Measurements from ENCODE around the gene GABRB1. TPM values are rescaled to one million over a fixed set of nuclear protein-coding genes. Genes with fewer than 3 reads are reported as not detected.

GABRB1 gene
- total and polyA plus RNA-seq, 2 of the 8 experiments (the other 6 are each of a cell fraction or from before 2014, with no cell fraction given), result 0.22 to 0.38 TPM

DNA sequence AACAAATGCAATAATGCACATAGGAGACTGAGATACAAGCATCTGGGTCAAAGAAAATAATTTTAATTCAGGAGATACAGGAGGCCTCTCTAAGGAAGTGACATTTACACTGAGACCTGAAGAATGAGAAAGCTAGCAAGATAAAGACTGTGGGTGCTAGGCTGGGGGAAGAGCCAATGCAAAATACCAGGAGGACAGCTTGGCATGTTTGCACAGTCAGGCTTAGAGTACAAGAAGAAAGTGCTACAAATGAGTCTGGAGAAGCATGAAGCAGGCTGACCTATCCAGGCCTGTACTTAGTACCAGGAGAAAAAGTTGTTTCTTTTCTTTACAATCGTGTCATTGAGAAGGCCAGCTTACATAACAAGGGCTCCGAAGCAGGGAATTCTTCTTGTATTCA, 56.9 kb downstream of the GABRB1 start:
- H3K4me3 ChIP-seq (ENCODE audit: extremely low read depth in 1 of 4, insufficient read depth in 2 of 4, low read depth in 3 of 4, low read length in 4 of 4), result no peak overlapping the region
- H3K56ac ChIP-seq (replicated peaks; ENCODE audit: insufficient read length, low read depth, low read length), result no peak overlapping the region
- no peak overlapping the region for H3K18ac ChIP-seq (ENCODE audit: extremely low read depth, low read length)
- H3K27me3 ChIP-seq (replicated peaks in 1 of 4; ENCODE audit: control insufficient read depth in 3 of 4, extremely low read depth in 1 of 4, insufficient read depth in 3 of 4, low read length in 3 of 4), result no peaks in the 10 kb centered on the region
- no peak overlapping the region for H4K91ac ChIP-seq (replicated peaks; ENCODE audit: insufficient read length, low read length)
- H2BK5ac ChIP-seq (ENCODE audit: low read depth, low read length), result no peak overlapping the region
- FAIRE-seq, result no peak
- no peaks in the 10 kb centered on the region for H3K23me2 ChIP-seq (ENCODE audit: low read depth, low read length)
- 76% methylated on average over 2 of the region's 2 CpGs; no CpG with 5 or more reads in 1 of the 2 experiments for WGBS, 2 experiments (ENCODE audit: extremely low coverage in 1 of 2, insufficient coverage in 1 of 2, insufficient read length in 1 of 2, insufficient replicate concordance in 2 of 2, low coverage in 1 of 2, low lambda C conversion rate in 2 of 2, missing lambda C conversion rate in 1 of 2)
- H3K36me3 ChIP-seq (ENCODE audit: control insufficient read depth in 2 of 4, insufficient read depth in 4 of 4, low read length in 3 of 4), result no peaks in the 10 kb centered on the region
- H2BK12ac ChIP-seq (ENCODE audit: low read depth, low read length), result no peak overlapping the region
- H3K9me3 ChIP-seq (ENCODE audit: insufficient read depth in 2 of 2, low read depth in 1 of 2, low read length in 1 of 2), result no peaks in the 10 kb centered on the region
- H3K23ac ChIP-seq (ENCODE audit: insufficient read length), result no peak overlapping the region
- no peak overlapping the region for H4K8ac ChIP-seq (ENCODE audit: extremely low read depth, insufficient read depth, low read length)
- H3K4me2 ChIP-seq (ENCODE audit: insufficient read depth in 1 of 2, low read depth in 2 of 2, low read length in 2 of 2), result no peak overlapping the region
- no peak overlapping the region for H4K5ac ChIP-seq (ENCODE audit: insufficient read length, low read depth, low read length)
- no peak overlapping the region for H3K14ac ChIP-seq (ENCODE audit: insufficient read length)
- POLR2A ChIA-PET (ENCODE audit: partially characterized antibody), result interaction anchor here (0.7 kb wide), 1 partner anchor 22 kb away, joined by 3 read pairs; no protein-coding TSS in a partner anchor
- no peaks in the 10 kb centered on the region for H3K79me2 ChIP-seq (ENCODE audit: control insufficient read depth in 1 of 2, insufficient read depth in 2 of 2, low read length in 2 of 2)
- H2BK15ac ChIP-seq (ENCODE audit: low read length), result no peak overlapping the region
- H3K79me1 ChIP-seq (ENCODE audit: low read depth, low read length), result no peaks in the 10 kb centered on the region
- no peak for DNase-seq (ENCODE audit: low read depth in 1 of 2, low spot score in 2 of 2)
- no peak overlapping the region for H2AK5ac ChIP-seq (ENCODE audit: low read depth, low read length)
- no peak overlapping the region for H3K4ac ChIP-seq (replicated peaks; ENCODE audit: insufficient read length, low read depth, low read length)
- H2AFZ ChIP-seq (ENCODE audit: low read length), result peak overlapping the region; percentile 65; the same call in 1 of the 2 replicates
- H3K27ac ChIP-seq (ENCODE audit: low read depth, low read length), result no peak overlapping the region
- no peak overlapping the region for H2BK20ac ChIP-seq (ENCODE audit: low read length)
- H2BK120ac ChIP-seq (replicated peaks; ENCODE audit: low read depth, low read length), result peak overlapping the region; percentile 38
- H3K4me1 ChIP-seq (replicated peaks in 1 of 4; ENCODE audit: control insufficient read depth in 3 of 4, insufficient read depth in 4 of 4, low read length in 3 of 4), result no peaks in the 10 kb centered on the region
- H4K20me1 ChIP-seq (replicated peaks in 1 of 2; ENCODE audit: control insufficient read depth in 1 of 2, insufficient read depth in 2 of 2, low read length in 2 of 2), result no peaks in the 10 kb centered on the region
- no peak overlapping the region for H3K9ac ChIP-seq (replicated peaks in 1 of 4; ENCODE audit: extremely low read depth in 1 of 4, low read depth in 3 of 4, low read length in 3 of 4)
- CTCF ChIA-PET (ENCODE audit: partially characterized antibody), result interaction anchor here (0.9 kb wide), 1 partner anchor 29 kb away, joined by 3 read pairs; no protein-coding TSS in a partner anchor
- TF ChIP-seq SIRT6 (IDR thresholded peaks at IDR 0.05; ENCODE audit: low read length) (no peak), JUN (IDR thresholded peaks at IDR 0.05; ENCODE audit: low read depth, low read length) (no peak), KDM5A (IDR thresholded peaks at IDR 0.05; ENCODE audit: low read length) (no peak), SP4 (IDR thresholded peaks at IDR 0.05; ENCODE audit: low read length) (no peak), SUZ12 (IDR thresholded peaks at IDR 0.05; ENCODE audit: low read length) (no peak), TBP (IDR thresholded peaks at IDR 0.05; ENCODE audit: low read depth, low read length) (no peak), RXRA (IDR thresholded peaks at IDR 0.05; ENCODE audit: insufficient read depth, low read depth, low read length) (no peak), RBBP5 (IDR thresholded peaks at IDR 0.05; ENCODE audit: borderline replicate concordance, low read depth, low read length) (no peak), BACH1 (IDR thresholded peaks at IDR 0.05; ENCODE audit: low read length) (no peak), POLR2A (IDR thresholded peaks at IDR 0.05; ENCODE audit: control extremely low read depth in 1 of 2, low read depth in 2 of 2, low read length in 2 of 2) (no peak), GTF2F1 (IDR thresholded peaks at IDR 0.05; ENCODE audit: borderline replicate concordance, low read depth, low read length) (no peak), USF2 (IDR thresholded peaks at IDR 0.05; ENCODE audit: low read length) (no peak), E2F6 (IDR thresholded peaks at IDR 0.05) (no peak), EZH2 (IDR thresholded peaks at IDR 0.05; ENCODE audit: low read depth, low read length, severe bottlenecking) (no peak)

All from H1 (cell line).